Activated naive CD8-positive, alpha-beta T cell treated with anti-CD3 and anti-CD28 coated beads for 36 hours (primary cell): ENCODE results near the gene LAMB2. TPM values are rescaled to one million over a fixed set of nuclear protein-coding genes. Genes with fewer than 3 reads are reported as not detected.

ENCODE experiments used
- DNase-seq: peaks from one replicate; pipeline ENCODE4 v3.0.0; 2021
- H3K27ac Mint-ChIP-seq: one replicate; pipeline ENCODE4 v1.8.0; 2022; ENCODE audit warnings: mild to moderate bottlenecking, moderate library complexity, mixed read lengths
- H3K27me3 Mint-ChIP-seq: one replicate; pipeline ENCODE4 v1.8.0; 2022; ENCODE audit warnings: mild to moderate bottlenecking, mixed read lengths
- H3K36me3 Mint-ChIP-seq: one replicate; pipeline ENCODE4 v1.8.0; 2021; ENCODE audit warnings: mild to moderate bottlenecking, mixed read lengths
- H3K4me1 Mint-ChIP-seq: one replicate; pipeline ENCODE4 v1.8.0; 2021; ENCODE audit warnings: mixed read lengths
- H3K4me3 Mint-ChIP-seq: one replicate; pipeline ENCODE4 v1.8.0; 2022; ENCODE audit warnings: mild to moderate bottlenecking, moderate library complexity, mixed read lengths
- H3K9me3 Mint-ChIP-seq: one replicate; pipeline ENCODE4 v1.8.0; 2022; ENCODE audit warnings: mixed read lengths
- total RNA-seq, 2 experiments: library from RNA; stranded (reverse); gene quantifications; one replicate each; pipeline ENCODE4 v1.2.3, GENCODE V29; 2021

LAMB2 gene
- total RNA-seq, 2 experiments from 2014 or later = not detected

DNA sequence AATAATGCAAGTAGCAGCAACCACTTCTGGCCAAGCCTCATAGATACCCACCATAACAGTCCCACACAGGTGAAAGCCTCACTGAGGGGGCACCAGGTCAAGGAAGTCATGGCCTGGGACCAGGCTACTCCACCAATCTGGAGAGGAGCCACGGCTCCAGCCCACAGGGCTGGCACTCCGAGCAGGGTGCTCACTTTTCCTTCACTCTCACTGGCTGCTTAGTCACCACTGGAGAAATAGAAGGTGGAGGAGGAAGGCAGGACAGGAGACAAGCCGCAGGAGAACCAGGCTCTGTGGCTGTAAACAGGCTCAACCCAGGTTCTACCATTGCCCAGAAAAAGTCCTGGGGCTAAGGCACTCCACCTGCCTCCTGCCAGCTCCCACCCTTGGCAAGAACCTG is 13.4 kb downstream of the LAMB2 start:
- DNase-seq = no peak
- no peaks in the 10 kb centered on the region for H3K27me3 Mint-ChIP-seq
- peaks cover 18% of the 10 kb centered on the region for H3K4me1 Mint-ChIP-seq
- H3K9me3 Mint-ChIP-seq = no peaks in the 10 kb centered on the region
- peak overlapping the region; percentile 82 for H3K4me3 Mint-ChIP-seq
- H3K27ac Mint-ChIP-seq = peak overlapping the region; percentile 74
- H3K36me3 Mint-ChIP-seq = peaks cover 15% of the 10 kb centered on the region

- Mint-ChIP-seq H3K27ac (peak overlapping the region; percentile 74), H3K27me3 (no peaks in the 10 kb centered on the region), H3K4me1 (peaks cover 18% of the 10 kb centered on the region), H3K9me3 (no peaks in the 10 kb centered on the region), H3K36me3 (peaks cover 15% of the 10 kb centered on the region), H3K4me3 (peak overlapping the region; percentile 82)
- no peak for DNase-seq
Observed at GRCh38 chr3:49119036-49119435, 13.8 kb downstream of the LAMB2 start.

- H3K4me1 Mint-ChIP-seq = no peaks in the 10 kb centered on the region
- H3K27me3 Mint-ChIP-seq = no peaks in the 10 kb centered on the region
- H3K4me3 Mint-ChIP-seq = no peak overlapping the region
- no peaks in the 10 kb centered on the region for H3K9me3 Mint-ChIP-seq
- no peak for DNase-seq
- H3K36me3 Mint-ChIP-seq = peaks cover 15% of the 10 kb centered on the region
- no peak overlapping the region for H3K27ac Mint-ChIP-seq
Observed at GRCh38 chr3:49112262-49112661, 20.6 kb downstream of the LAMB2 start.

DNA sequence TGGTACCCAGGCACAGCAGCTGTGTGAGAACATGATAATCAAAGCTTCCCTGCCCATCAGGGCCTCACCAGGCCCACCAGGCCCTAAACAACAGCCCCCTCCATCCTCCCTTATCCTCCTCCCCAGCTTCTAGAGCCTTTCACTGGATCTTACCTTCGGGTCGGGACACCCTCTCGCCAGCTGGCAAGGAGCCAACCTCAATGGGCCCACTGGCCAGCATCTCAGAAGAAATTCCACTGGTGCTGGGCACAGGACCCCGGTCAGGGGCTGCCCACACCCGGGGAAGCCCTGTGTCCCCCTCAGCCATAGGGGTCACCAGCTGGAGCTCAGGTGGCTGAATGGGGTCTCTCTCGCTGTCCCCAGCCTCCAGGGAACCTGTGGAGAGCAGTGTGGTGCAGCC is 21.5 kb downstream of the LAMB2 start:
- H3K4me1 Mint-ChIP-seq = no peaks in the 10 kb centered on the region
- no peak overlapping the region for H3K27ac Mint-ChIP-seq
- peaks cover 11% of the 10 kb centered on the region for H3K36me3 Mint-ChIP-seq
- no peak overlapping the region for H3K4me3 Mint-ChIP-seq
- no peaks in the 10 kb centered on the region for H3K27me3 Mint-ChIP-seq
- no peak for DNase-seq
- H3K9me3 Mint-ChIP-seq = no peaks in the 10 kb centered on the region

DNA sequence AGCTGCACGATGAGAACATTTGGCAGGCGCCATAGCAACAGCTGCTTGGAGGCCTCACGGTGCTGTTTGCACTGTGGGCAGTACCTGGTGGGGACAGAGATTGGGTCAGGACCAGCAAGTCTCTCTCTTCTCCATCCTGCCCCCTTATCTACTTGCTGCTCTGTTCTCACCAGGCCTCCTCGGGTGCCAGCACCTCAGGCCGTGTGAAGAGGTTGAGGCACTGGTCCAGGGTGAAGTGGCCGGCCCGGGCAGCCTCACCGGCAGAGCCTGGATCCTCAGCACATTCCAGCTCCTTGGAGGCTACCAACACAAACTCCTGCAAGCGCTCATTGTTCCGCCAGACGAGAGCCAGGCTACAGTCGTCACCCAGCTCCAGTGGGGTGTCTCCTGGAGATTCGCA is 22.1 kb downstream of the LAMB2 start:
- peaks cover 1% of the 10 kb centered on the region for H3K4me1 Mint-ChIP-seq
- no peak overlapping the region for H3K27ac Mint-ChIP-seq
- no peak overlapping the region for H3K4me3 Mint-ChIP-seq
- H3K9me3 Mint-ChIP-seq = no peaks in the 10 kb centered on the region
- no peak for DNase-seq
- no peaks in the 10 kb centered on the region for H3K27me3 Mint-ChIP-seq
- peaks cover 6% of the 10 kb centered on the region for H3K36me3 Mint-ChIP-seq

DNA sequence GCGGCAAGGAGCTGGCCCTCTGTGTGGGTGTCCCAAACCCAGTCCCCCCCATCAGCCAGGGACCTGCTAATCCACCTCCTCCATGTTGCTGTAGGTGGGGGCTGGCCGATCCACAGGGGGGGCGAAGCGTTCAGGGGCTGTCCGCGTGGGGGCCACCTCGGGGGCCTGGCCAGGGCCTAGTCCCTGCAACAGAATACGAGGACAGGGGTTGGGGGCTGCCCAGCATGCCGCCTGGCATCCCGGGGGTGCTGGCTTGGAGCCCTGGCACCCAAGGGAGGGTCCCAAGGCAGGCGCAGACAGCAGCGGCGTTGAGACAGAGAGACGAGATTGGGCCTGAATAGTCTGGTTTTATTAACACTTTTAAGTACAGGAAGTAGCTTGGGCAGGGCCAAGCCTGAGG is 24.5 kb downstream of the LAMB2 start:
- no peak overlapping the region for H3K4me3 Mint-ChIP-seq
- no peaks in the 10 kb centered on the region for H3K9me3 Mint-ChIP-seq
- no peak overlapping the region for H3K27ac Mint-ChIP-seq
- H3K36me3 Mint-ChIP-seq = peaks cover 9% of the 10 kb centered on the region
- no peaks in the 10 kb centered on the region for H3K27me3 Mint-ChIP-seq
- H3K4me1 Mint-ChIP-seq = peaks cover 17% of the 10 kb centered on the region
- DNase-seq = no peak

- DNase-seq = peak; percentile 89
- H3K36me3 Mint-ChIP-seq = peaks cover 27% of the 10 kb centered on the region
- H3K27ac Mint-ChIP-seq = peak within 1 kb of the TSS; percentile 94
- peaks cover 23% of the 10 kb centered on the region for H3K4me1 Mint-ChIP-seq
- no peaks in the 10 kb centered on the region for H3K27me3 Mint-ChIP-seq
- peak within 1 kb of the TSS; percentile 97 for H3K4me3 Mint-ChIP-seq
- H3K9me3 Mint-ChIP-seq = no peaks in the 10 kb centered on the region
Observed at GRCh38 chr3:49104427-49105291, 28.2 kb downstream of the LAMB2 start, which contains the start of gene QARS1. Gene QARS1 (minus strand): TSS chr3:49104757. CDS start chr3:49104733, 24 bp downstream.

DNA sequence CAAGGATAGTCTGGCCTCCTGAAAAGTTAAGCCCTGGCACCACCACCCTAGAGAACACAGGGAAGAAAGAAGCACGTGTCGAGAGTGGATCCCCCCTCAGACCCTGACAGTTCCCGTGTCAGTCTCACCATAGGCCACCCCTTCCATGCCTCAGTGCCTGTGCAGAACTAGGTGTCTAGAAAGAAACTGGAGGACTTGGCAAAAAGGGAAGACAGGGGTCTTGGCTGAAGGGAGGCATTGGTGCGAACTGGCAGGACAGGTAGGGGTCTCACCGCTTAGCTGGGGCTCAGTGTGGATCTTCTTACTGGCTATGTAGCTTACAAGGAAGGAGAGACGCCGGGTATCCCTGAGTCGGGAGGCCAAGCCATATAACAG is 28.8 kb downstream of the LAMB2 start:
- H3K36me3 Mint-ChIP-seq = peaks cover 31% of the 10 kb centered on the region

GRCh38 chr3:49100046-49100615 is 32.7 kb downstream of the LAMB2 start:
- no peak for DNase-seq
- no peaks in the 10 kb centered on the region for H3K9me3 Mint-ChIP-seq
- no peak overlapping the region for H3K27ac Mint-ChIP-seq
- no peaks in the 10 kb centered on the region for H3K27me3 Mint-ChIP-seq
- peaks cover 17% of the 10 kb centered on the region for H3K4me1 Mint-ChIP-seq
- no peak overlapping the region for H3K4me3 Mint-ChIP-seq
- peaks cover 31% of the 10 kb centered on the region for H3K36me3 Mint-ChIP-seq

More for the DNA sequence above, 28.8 kb downstream of the LAMB2 start:
- H3K9me3 Mint-ChIP-seq = no peaks in the 10 kb centered on the region
- peak overlapping the region; percentile 94 for H3K27ac Mint-ChIP-seq
- peak overlapping the region; percentile 97 for H3K4me3 Mint-ChIP-seq
- no peak for DNase-seq
- H3K4me1 Mint-ChIP-seq = peaks cover 23% of the 10 kb centered on the region
- H3K27me3 Mint-ChIP-seq = no peaks in the 10 kb centered on the region

DNA sequence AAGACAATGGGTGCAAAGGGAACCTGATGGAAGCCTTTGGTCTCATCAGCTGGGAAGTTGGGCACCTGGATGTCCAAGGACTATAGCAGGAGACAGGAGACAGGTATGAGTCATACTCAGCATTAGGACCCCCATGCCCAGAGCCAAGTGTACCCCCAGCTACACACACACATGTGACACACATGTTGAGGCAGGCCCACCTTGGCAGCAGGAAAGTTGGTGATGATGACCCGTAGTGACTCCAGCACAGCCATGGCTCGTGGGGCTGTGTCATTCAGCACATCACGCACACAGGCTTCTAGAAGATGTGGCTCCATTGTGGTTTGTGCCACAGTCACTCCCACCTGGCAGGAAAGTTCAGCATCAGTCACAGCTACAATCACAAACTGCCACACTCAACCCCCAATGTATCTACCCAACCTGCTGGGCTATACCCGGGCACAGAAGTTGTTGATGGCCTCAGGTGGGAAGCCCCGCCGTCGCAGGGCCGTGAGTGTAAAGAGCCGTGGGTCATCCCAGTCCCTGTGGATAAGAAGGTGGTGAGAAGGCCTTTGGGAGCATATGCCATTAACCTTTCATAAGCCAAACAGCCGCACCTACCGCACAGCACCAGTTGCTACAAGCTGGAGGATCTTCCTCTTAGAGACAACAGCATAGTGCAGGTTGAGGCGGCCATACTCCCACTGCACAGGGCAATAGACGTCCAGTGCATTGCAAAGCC is 33.8 kb downstream of the LAMB2 start:
- Mint-ChIP-seq H3K4me1 (peaks cover 16% of the 10 kb centered on the region), H3K9me3 (no peaks in the 10 kb centered on the region), H3K36me3 (peaks cover 29% of the 10 kb centered on the region), H3K27ac (no peak overlapping the region), H3K4me3 (no peak overlapping the region), H3K27me3 (no peaks in the 10 kb centered on the region)
- DNase-seq = no peak

- H3K27ac Mint-ChIP-seq = no peak overlapping the region
- no peaks in the 10 kb centered on the region for H3K27me3 Mint-ChIP-seq
- H3K4me3 Mint-ChIP-seq = no peak overlapping the region
- H3K4me1 Mint-ChIP-seq = peaks cover 11% of the 10 kb centered on the region
- H3K36me3 Mint-ChIP-seq = peaks cover 29% of the 10 kb centered on the region
- H3K9me3 Mint-ChIP-seq = no peaks in the 10 kb centered on the region
- no peak for DNase-seq
Observed at GRCh38 chr3:49098429-49098828, 34.4 kb downstream of the LAMB2 start.

DNA sequence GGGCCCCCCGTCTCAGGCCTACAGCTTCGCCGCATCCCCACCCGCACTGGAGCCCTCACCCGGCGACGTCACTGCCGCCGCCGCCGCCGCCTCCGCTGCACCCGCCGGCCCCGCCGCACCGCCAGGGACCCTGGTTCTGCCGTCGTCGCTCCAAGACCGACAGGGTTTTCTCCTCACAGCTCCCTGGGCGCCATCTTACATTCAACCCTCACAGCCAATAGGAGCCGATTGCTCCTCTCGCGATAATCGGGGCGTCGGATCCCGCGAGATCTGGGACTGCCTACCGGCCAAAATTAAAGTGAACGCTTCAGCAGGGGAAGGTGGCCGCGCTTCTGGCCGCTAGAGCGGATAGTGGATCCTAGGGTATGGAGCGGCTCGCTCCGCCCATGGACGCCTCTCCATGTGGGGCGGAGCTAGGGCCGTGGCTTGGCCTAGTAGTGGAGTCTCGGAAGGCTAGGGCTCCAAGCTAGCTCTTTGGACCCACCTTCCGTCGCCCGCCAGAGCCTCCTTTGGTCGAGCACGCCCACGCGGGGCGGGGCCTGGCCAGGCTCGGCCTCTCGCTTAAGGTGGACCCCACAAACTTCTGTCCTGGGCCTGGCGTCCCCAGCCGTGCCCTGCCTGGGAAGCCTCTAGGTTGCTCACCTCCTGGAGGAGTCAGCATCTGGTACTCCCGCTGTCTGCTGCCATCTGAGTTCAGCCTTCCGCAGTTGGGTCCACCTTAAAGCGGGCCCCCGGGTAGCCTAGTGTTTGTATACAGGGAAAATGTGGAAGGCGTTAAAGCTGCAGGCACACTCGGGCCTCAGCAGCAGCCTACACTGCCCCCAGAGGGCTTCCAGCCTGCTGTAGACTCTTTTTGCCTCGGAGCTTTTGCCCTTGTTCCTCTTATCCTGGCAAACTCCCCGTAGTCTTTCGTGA is 38.7 kb downstream of the LAMB2 start, which contains the start of gene QRICH1:
Gene QRICH1 (minus strand): TSS at position 219 of the 915 bp plus-strand sequence. CDS start 17,054 bp downstream, outside the sequence.
- Mint-ChIP-seq H3K27ac (peak within 1 kb of the TSS; percentile 93), H3K9me3 (no peaks in the 10 kb centered on the region), H3K27me3 (no peaks in the 10 kb centered on the region), H3K4me1 (peaks cover 28% of the 10 kb centered on the region), H3K36me3 (peaks cover 15% of the 10 kb centered on the region), H3K4me3 (peak within 1 kb of the TSS; percentile 85)
- DNase-seq = peak; percentile 94

- Mint-ChIP-seq H3K9me3 (no peaks in the 10 kb centered on the region), H3K27ac (peak overlapping the region; percentile 91), H3K36me3 (peaks cover 17% of the 10 kb centered on the region), H3K27me3 (no peaks in the 10 kb centered on the region), H3K4me3 (peak overlapping the region; percentile 85), H3K4me1 (peaks cover 30% of the 10 kb centered on the region)
- peak; percentile 88 for DNase-seq
Observed at GRCh38 chr3:49092938-49093852, 39.7 kb downstream of the LAMB2 start.
